SK-N-SH (cell line): ENCODE results near the gene PPP1R9A. TPM values are rescaled to one million over a fixed set of nuclear protein-coding genes. Genes with fewer than 3 reads are reported as not detected.

Source experiments
- CTCF ChIA-PET: fragments of 300-600, 350-600 bp; formaldehyde crosslinking; extraction: SDS; loops from one replicate; lab custom pipeline; 2021; lab: Yijun Ruan, JAX
- POLR2A ChIA-PET: fragments of 350-600 bp; sonication (Branson Sonifier 250); formaldehyde crosslinking; extraction: SDS; loops from one replicate; lab custom pipeline; 2020; ENCODE audit warnings: antibody characterized with exemption, inconsistent platforms; lab: Yijun Ruan, JAX
- DNase-seq: peaks from one replicate; pipeline ENCODE4 v3.0.0; 2012
- H2AFZ ChIP-seq: fragments of 200-600 bp; sonication (generic); 2 replicates; pipeline ENCODE4 v1.8.1; 2016; ENCODE audit warnings: antibody characterized with exemption, mild to moderate bottlenecking, low read depth
- H3F3A ChIP-seq: fragments of 200-600 bp; sonication (generic); replicated peaks from 2 replicates; pipeline ENCODE3; 2016; ENCODE audit warnings: antibody characterized with exemption, mild to moderate bottlenecking; ENCODE audit not compliant: insufficient read depth
- H3K27ac ChIP-seq, 2 experiments: fragments of 200-500 bp in 1 of 2; fragments of 200-600 bp in 1 of 2; sonication (Bioruptor generic) in 1 of 2; sonication (generic), shearing (Covaris generic) in 1 of 2; 2 replicates each; pipeline versions ENCODE4 v1.5.1 to v1.6.1; 2014 to 2016; ENCODE audit warnings: low read depth in 2 of 2, inconsistent platforms in 1 of 2, low read length in 1 of 2, mild to moderate bottlenecking in 1 of 2, mixed read lengths in 1 of 2
- H3K27me3 ChIP-seq: fragments of 200-600 bp; sonication (generic), shearing (Covaris generic); 2 replicates; pipeline ENCODE4 v1.6.1; 2016; ENCODE audit warnings: mixed run types; ENCODE audit not compliant: insufficient read depth
- H3K36me3 ChIP-seq, 2 experiments: fragments of 200-500 bp in 1 of 2; fragments of 200-600 bp in 1 of 2; sonication (Bioruptor generic) in 1 of 2; sonication (generic) in 1 of 2; replicated peaks in 1 of 2; 2 replicates each; pipeline versions ENCODE3 to v1.5.1; 2014 to 2016; ENCODE audit warnings: low read length in 1 of 2, mild to moderate bottlenecking in 1 of 2; ENCODE audit not compliant: insufficient read depth in 2 of 2, control insufficient read depth in 1 of 2
- H3K4me1 ChIP-seq, 2 experiments: fragments of 200-500 bp in 1 of 2; fragments of 200-600 bp in 1 of 2; sonication (Bioruptor generic) in 1 of 2; sonication (generic), shearing (Covaris generic) in 1 of 2; 2 replicates each; pipeline versions ENCODE4 v1.5.1 to v1.6.1; 2014 to 2016; ENCODE audit warnings: low read depth in 1 of 2, low read length in 1 of 2, mixed run types in 1 of 2; ENCODE audit not compliant: insufficient read depth in 2 of 2, control insufficient read depth in 1 of 2
- H3K4me2 ChIP-seq: fragments of 200-600 bp; sonication (generic), shearing (Covaris generic); 2 replicates; pipeline ENCODE4 v1.6.1; 2017; ENCODE audit warnings: mixed run types
- H3K4me3 ChIP-seq, 2 experiments: fragments of 200-500 bp in 1 of 2; fragments of 200-600 bp in 1 of 2; sonication (Bioruptor generic) in 1 of 2; sonication (generic), shearing (Covaris generic) in 1 of 2; 2 replicates each; pipeline versions ENCODE4 v1.5.1 to v1.8.1; 2014 to 2016; ENCODE audit warnings: low read depth in 2 of 2, inconsistent platforms in 1 of 2, low read length in 1 of 2, mild to moderate bottlenecking in 1 of 2, mixed read lengths in 1 of 2, moderate library complexity in 1 of 2
- H3K79me2 ChIP-seq: fragments of 200-600 bp; sonication (generic); 2 replicates; pipeline ENCODE4 v1.8.1; 2017; ENCODE audit warnings: mild to moderate bottlenecking; ENCODE audit not compliant: insufficient read depth
- H3K9ac ChIP-seq: fragments of 200-600 bp; sonication (generic); 2 replicates; pipeline ENCODE4 v1.6.1; 2017; ENCODE audit warnings: mixed run types
- H3K9me2 ChIP-seq: fragments of 200-600 bp; sonication (generic); 2 replicates; pipeline ENCODE4 v1.6.1; 2017; ENCODE audit warnings: mixed run types
- H3K9me3 ChIP-seq: fragments of 200-600 bp; sonication (generic); 2 replicates; pipeline ENCODE4 v1.6.1; 2017; ENCODE audit warnings: mixed run types, mild to moderate bottlenecking, moderate library complexity
- H4K20me1 ChIP-seq: fragments of 200-600 bp; sonication (generic); 2 replicates; pipeline ENCODE4 v1.6.1; 2017; ENCODE audit warnings: mild to moderate bottlenecking, mixed run types; ENCODE audit not compliant: insufficient read depth
- CHD2 ChIP-seq: fragments of 150-350 bp; IDR thresholded peaks from 2 replicates; pipeline ENCODE4 v1.6.1; 2018; ENCODE audit warnings: low read length; ENCODE audit not compliant: partially characterized antibody
- EZH2phosphoT487 ChIP-seq: fragments of 200-600 bp; sonication (generic); IDR thresholded peaks from 2 replicates; pipeline ENCODE4 v1.6.1; 2017; ENCODE audit warnings: low read depth, mixed run types, mild to moderate bottlenecking, antibody characterized with exemption, moderate library complexity, borderline replicate concordance
- GATA2 ChIP-seq: sonication (generic); formaldehyde crosslinking; IDR thresholded peaks from 2 replicates; pipeline ENCODE4 v1.5.0; 2020; ENCODE audit warnings: mild to moderate bottlenecking, missing genetic modification reagents
- MXI1 ChIP-seq: IDR thresholded peaks from 2 replicates; pipeline ENCODE4 v1.6.1; 2012; ENCODE audit warnings: mild to moderate bottlenecking, low read depth, low read length, improper control_type of control experiment
- NFIC ChIP-seq: IDR thresholded peaks from 2 replicates; pipeline ENCODE4 v1.4.0; 2012; ENCODE audit warnings: borderline replicate concordance
- SIN3A ChIP-seq: IDR thresholded peaks from 2 replicates; pipeline ENCODE4 v1.6.1; 2012; ENCODE audit warnings: low read depth, mild to moderate bottlenecking, low read length, moderate library complexity, borderline replicate concordance
- SMC3 ChIP-seq: IDR thresholded peaks from 2 replicates; pipeline ENCODE4 v1.6.1; 2012; ENCODE audit warnings: low read depth, low read length, improper control_type of control experiment
- USF1 ChIP-seq: IDR thresholded peaks from 2 replicates; pipeline ENCODE4 v1.4.0; 2012; ENCODE audit warnings: low read depth, borderline replicate concordance
- USF2 ChIP-seq: fragments of 150-350 bp; IDR thresholded peaks from 2 replicates; pipeline ENCODE4 v1.6.1; 2017; ENCODE audit warnings: antibody characterized with exemption, low read length, low read depth, borderline replicate concordance
- ZBTB33 ChIP-seq: IDR thresholded peaks from 2 replicates; pipeline ENCODE4 v1.4.0; 2012; ENCODE audit warnings: low read depth, borderline replicate concordance
- WGBS: methylation state at CpG from one replicate; pipeline ENCODE4 v1.1.6; 2017; ENCODE audit warnings: low lambda C conversion rate; 5-methylcytosine and 5-hydroxymethylcytosine counted together
- polyA plus RNA-seq, 3 experiments: library from polyadenylated mRNA; depleted of rRNA; stranded (reverse); fragments of >200 nt; gene quantifications; 2 replicates each; pipeline ENCODE4 v1.2.3, GENCODE V29; 2012

Gene PPP1R9A
- polyA plus RNA-seq, 1 of the 3 experiments (the other 2 are of a cell fraction): 0.30 TPM

- ChIA-PET POLR2A (no interaction called here), CTCF (interaction anchor here (1.4 kb wide), 1 partner anchor 9 kb away, joined by 4 read pairs; no protein-coding TSS in a partner anchor)
- no peak overlapping the region for H3K4me3 ChIP-seq
- 61% methylated on average over 1 of the region's 1 CpG for WGBS
- no peaks in the 10 kb centered on the region for H3K9me3 ChIP-seq
- H4K20me1 ChIP-seq: no peaks in the 10 kb centered on the region
- no peaks in the 10 kb centered on the region for H3K36me3 ChIP-seq
- no peaks in the 10 kb centered on the region for H3F3A ChIP-seq
- no peak overlapping the region for H2AFZ ChIP-seq
- H3K9ac ChIP-seq: no peak overlapping the region
- no peaks in the 10 kb centered on the region for H3K79me2 ChIP-seq
- TF ChIP-seq SIN3A (no peak), MXI1 (no peak), USF1 (no peak), USF2 (no peak), EZH2phosphoT487 (no peak), SMC3 (no peak), CHD2 (no peak), NFIC (no peak)
- H3K27me3 ChIP-seq: peaks cover 8% of the 10 kb centered on the region; the same call in 1 of the 2 replicates
- no peaks in the 10 kb centered on the region for H3K9me2 ChIP-seq
- no peak overlapping the region for H3K4me2 ChIP-seq
- DNase-seq: no peak
- no peak overlapping the region for H3K27ac ChIP-seq
- H3K4me1 ChIP-seq: no peaks in the 10 kb centered on the region; a peak in 1 of 4 replicates
Measured at GRCh38 chr7:95002775-95003174, 95.4 kb downstream of the PPP1R9A start.

- Histone ChIP-seq H3K9me3 (no peaks in the 10 kb centered on the region), H3K4me2 (no peak overlapping the region; the same call in 1 of the 2 replicates), H3K27me3 (no peaks in the 10 kb centered on the region), H4K20me1 (no peaks in the 10 kb centered on the region), H3K9me2 (no peaks in the 10 kb centered on the region), H3K9ac (no peak overlapping the region), H2AFZ (no peak overlapping the region), H3K36me3 (no peaks in the 10 kb centered on the region), H3K4me3 (no peak overlapping the region), H3F3A (no peaks in the 10 kb centered on the region), H3K4me1 (no peaks in the 10 kb centered on the region; a peak in 1 of 4 replicates), H3K27ac (no peak overlapping the region), H3K79me2 (no peaks in the 10 kb centered on the region)
- TF ChIP-seq ZBTB33: no peak
- TF ChIP-seq USF1: no peak
- no peak for TF ChIP-seq EZH2phosphoT487
- TF ChIP-seq GATA2 (CRISPR knock-in tag): no peak
- TF ChIP-seq MXI1: no peak
- DNase-seq: peak; percentile 23
- WGBS: 4% methylated on average over 6 of the region's 6 CpGs
- ChIA-PET POLR2A (no interaction called here), CTCF (interaction anchor here (0.9 to 1.5 kb wide), 2 partner anchors 242 to 472 kb away, joined by 3 read pairs; no protein-coding TSS in a partner anchor)
Measured at GRCh38 chr7:95004618-95005247, 97.3 kb downstream of the PPP1R9A start.
